GM23338 (cell line): ENCODE results near the gene TP73. TPM values are rescaled to one million over a fixed set of nuclear protein-coding genes. Genes with fewer than 3 reads are reported as not detected.

ENCODE experiments used
- ATAC-seq: fragments of 200-7000 bp; cut with Tn5 transposase; 3 replicates; pipeline ENCODE4 v1.9.1; 2020
- DNase-seq: peaks from one replicate; pipeline ENCODE4 v3.0.0-alpha.2; 2015; ENCODE audit warnings: low spot score
- H2AFZ ChIP-seq: fragments of 200-600 bp; sonication (generic); 2 replicates; pipeline ENCODE4 v1.8.0; 2016; ENCODE audit warnings: antibody characterized with exemption, mild to moderate bottlenecking, moderate library complexity
- H3F3A ChIP-seq: fragments of 200-600 bp; sonication (generic); replicated peaks from 2 replicates; pipeline ENCODE4 v1.8.0; 2017; ENCODE audit warnings: antibody characterized with exemption, mixed run types, low read depth
- H3K27ac ChIP-seq: fragments of 200-600 bp; sonication (generic); 2 replicates; pipeline ENCODE4 v1.6.1; 2016; ENCODE audit warnings: low read depth
- H3K27me3 ChIP-seq: fragments of 200-600 bp; sonication (generic); 2 replicates; pipeline ENCODE4 v1.8.0; 2016; ENCODE audit warnings: mild to moderate bottlenecking, mixed run types, moderate library complexity; ENCODE audit not compliant: insufficient read depth
- H3K36me3 ChIP-seq: fragments of 200-600 bp; sonication (generic); 2 replicates; pipeline ENCODE4 v1.8.0; 2016; ENCODE audit warnings: mild to moderate bottlenecking; ENCODE audit not compliant: insufficient read depth
- H3K4me1 ChIP-seq: fragments of 200-600 bp; sonication (generic); 2 replicates; pipeline ENCODE4 v1.8.0; 2016; ENCODE audit warnings: mild to moderate bottlenecking, moderate library complexity; ENCODE audit not compliant: insufficient read depth
- H3K4me2 ChIP-seq: fragments of 200-600 bp; sonication (generic); 2 replicates; pipeline ENCODE4 v1.7.1; 2017; ENCODE audit warnings: mixed run types
- H3K4me3 ChIP-seq: fragments of 200-600 bp; sonication (generic); 2 replicates; pipeline ENCODE4 v1.6.1; 2016; ENCODE audit warnings: mixed run types
- H3K79me2 ChIP-seq: fragments of 200-600 bp; sonication (generic); replicated peaks from 2 replicates; pipeline ENCODE4 v1.8.0; 2017; ENCODE audit warnings: mild to moderate bottlenecking; ENCODE audit not compliant: insufficient read depth
- H3K9me2 ChIP-seq: fragments of 200-600 bp; sonication (generic); 2 replicates; pipeline ENCODE4 v1.8.0; 2017; ENCODE audit not compliant: insufficient read depth
- H4K20me1 ChIP-seq: fragments of 200-600 bp; sonication (generic); replicated peaks from 2 replicates; pipeline ENCODE4 v1.8.0; 2017; ENCODE audit warnings: mild to moderate bottlenecking; ENCODE audit not compliant: insufficient read depth
- H3K27ac Mint-ChIP-seq: 2 replicates; pipeline ENCODE4 v1.8.0; 2020; ENCODE audit warnings: inconsistent platforms, mild to moderate bottlenecking, moderate library complexity, mixed read lengths
- H3K27me3 Mint-ChIP-seq: 3 replicates; pipeline ENCODE4 v1.8.0; 2022; ENCODE audit warnings: low read depth, mild to moderate bottlenecking, moderate library complexity, mixed read lengths, inconsistent platforms; ENCODE audit not compliant: insufficient read depth, poor library complexity
- H3K36me3 Mint-ChIP-seq: 3 replicates; pipeline ENCODE4 v1.8.0; 2021; ENCODE audit warnings: low read depth, mild to moderate bottlenecking, inconsistent platforms, moderate library complexity, mixed read lengths
- H3K4me1 Mint-ChIP-seq: 3 replicates; pipeline ENCODE4 v1.8.0; 2020; ENCODE audit warnings: mild to moderate bottlenecking, inconsistent platforms, mixed read lengths
- H3K4me3 Mint-ChIP-seq: 3 replicates; pipeline ENCODE4 v1.8.0; 2021; ENCODE audit warnings: moderate library complexity, mild to moderate bottlenecking, inconsistent platforms, mixed read lengths
- H3K9me3 Mint-ChIP-seq: 3 replicates; pipeline ENCODE4 v1.8.0; 2020; ENCODE audit warnings: moderate library complexity, mild to moderate bottlenecking, inconsistent platforms, mixed read lengths
- CREB1 ChIP-seq: fragments of 250-450 bp; sonication (Bioruptor Pico); IDR thresholded peaks from 2 replicates; pipeline ENCODE4 v1.5.0; 2020; ENCODE audit warnings: low read depth, mild to moderate bottlenecking, moderate library complexity
- ETS1 ChIP-seq: IDR thresholded peaks from 2 replicates; pipeline ENCODE4 v1.6.1; 2016; ENCODE audit warnings: antibody characterized with exemption
- EZH2 ChIP-seq: fragments of 200-600 bp; sonication (generic); IDR thresholded peaks from one replicate; pipeline ENCODE4 v1.8.0; 2017; ENCODE audit warnings: antibody characterized with exemption, mild to moderate bottlenecking, low read depth; ENCODE audit not compliant: unreplicated experiment
- EZH2phosphoT487 ChIP-seq: fragments of 200-600 bp; sonication (generic); IDR thresholded peaks from one replicate; pipeline ENCODE4 v1.8.1; 2018; ENCODE audit warnings: antibody characterized with exemption; ENCODE audit not compliant: unreplicated experiment
- JUNB ChIP-seq: IDR thresholded peaks from one replicate; pipeline ENCODE4 v1.6.1; 2016; ENCODE audit warnings: antibody characterized with exemption; ENCODE audit not compliant: unreplicated experiment
- NANOG ChIP-seq: IDR thresholded peaks from 2 replicates; pipeline ENCODE4 v1.6.1; 2016; ENCODE audit warnings: antibody characterized with exemption, borderline replicate concordance
- POLR2AphosphoS5 ChIP-seq: IDR thresholded peaks from 2 replicates; pipeline ENCODE4 v1.6.1; 2016; ENCODE audit warnings: antibody characterized with exemption, low read depth
- STAT1 ChIP-seq: IDR thresholded peaks from one replicate; pipeline ENCODE4 v1.6.1; 2016; ENCODE audit warnings: antibody characterized with exemption; ENCODE audit not compliant: unreplicated experiment
- ZNF114 ChIP-seq: fragments of 250-450 bp; sonication (Bioruptor Pico); IDR thresholded peaks from 2 replicates; pipeline ENCODE4 v1.5.0; 2020; ENCODE audit warnings: mild to moderate bottlenecking, moderate library complexity
- ZNF331 ChIP-seq: fragments of 250-450 bp; sonication (Bioruptor Pico); IDR thresholded peaks from 2 replicates; pipeline ENCODE4 v1.5.0; 2020; ENCODE audit warnings: low read depth, mild to moderate bottlenecking, moderate library complexity
- polyA plus RNA-seq: library from polyadenylated mRNA; unstranded; fragments of >200 nt; fragmentation: Nextera tagmentation; extraction: Ambion mirVana; gene quantifications from 2 replicates; pipeline ENCODE4 v1.2.1, GENCODE V29; 2016
- total RNA-seq: library from RNA; depleted of rRNA; stranded (reverse); fragments of >200 nt; shearing (Covaris generic); gene quantifications from 2 replicates; pipeline ENCODE4 v1.2.3, GENCODE V29; 2014
- TF ChIP-seq, protein P1 (sequence below): fragments of 250-450 bp; sonication (Bioruptor Pico); IDR thresholded peaks from 2 replicates; pipeline ENCODE4 v1.5.0; 2020; ENCODE audit warnings: mild to moderate bottlenecking, moderate library complexity
- TF ChIP-seq, protein P2 (sequence below): IDR thresholded peaks from one replicate; pipeline ENCODE4 v1.6.1; 2018; ENCODE audit warnings: antibody characterized with exemption; ENCODE audit not compliant: unreplicated experiment
- TF ChIP-seq, protein P3 (sequence below), 2 experiments: fragments of 200-600 bp in 1 of 2; sonication (generic) in 1 of 2; conservative IDR thresholded peaks; 2 replicates each; pipeline versions ENCODE4 v1.5.1 to v1.6.1; 2016 to 2017; ENCODE audit warnings: antibody characterized with exemption in 2 of 2, low read depth in 2 of 2, mild to moderate bottlenecking in 2 of 2, moderate library complexity in 1 of 2

TP73 gene
- total and polyA plus RNA-seq, 2 experiments from 2014 or later: 1.4 to 3.4 TPM

GRCh38 chr1:3683992-3684391 is 31.7 kb downstream of the TP73 start:
- no peaks in the 10 kb centered on the region for H3K9me2 ChIP-seq
- no peaks in the 10 kb centered on the region for H3K79me2 ChIP-seq
- Mint-ChIP-seq H3K36me3 (no peaks in the 10 kb centered on the region; the same call in 2 of the 3 replicates), H3K9me3 (no peaks in the 10 kb centered on the region; the same call in 1 of the 3 replicates), H3K27ac (no peak overlapping the region), H3K4me3 (0 out of 3 replicates have a peak overlapping the region, but pooled peaks have one; percentile 14), H3K4me1 (peaks cover 17% of the 10 kb centered on the region), H3K27me3 (peaks cover 32% of the 10 kb centered on the region)
- H3F3A ChIP-seq: no peaks in the 10 kb centered on the region
- H3K4me2 ChIP-seq: peak overlapping the region; percentile 71
- peaks cover 3% of the 10 kb centered on the region; the same call in 1 of the 2 replicates for H3K4me1 ChIP-seq
- no peak overlapping the region for H3K27ac ChIP-seq
- H2AFZ ChIP-seq: 0 out of 2 replicates have a peak overlapping the region, but pooled peaks have one; percentile 72
- DNase-seq: peak; percentile 88
- no peaks in the 10 kb centered on the region for H3K36me3 ChIP-seq
- ATAC-seq: peak; percentile 64
- no peaks in the 10 kb centered on the region for H3K27me3 ChIP-seq
- no peaks in the 10 kb centered on the region for H4K20me1 ChIP-seq
- TF ChIP-seq, protein P1, sequence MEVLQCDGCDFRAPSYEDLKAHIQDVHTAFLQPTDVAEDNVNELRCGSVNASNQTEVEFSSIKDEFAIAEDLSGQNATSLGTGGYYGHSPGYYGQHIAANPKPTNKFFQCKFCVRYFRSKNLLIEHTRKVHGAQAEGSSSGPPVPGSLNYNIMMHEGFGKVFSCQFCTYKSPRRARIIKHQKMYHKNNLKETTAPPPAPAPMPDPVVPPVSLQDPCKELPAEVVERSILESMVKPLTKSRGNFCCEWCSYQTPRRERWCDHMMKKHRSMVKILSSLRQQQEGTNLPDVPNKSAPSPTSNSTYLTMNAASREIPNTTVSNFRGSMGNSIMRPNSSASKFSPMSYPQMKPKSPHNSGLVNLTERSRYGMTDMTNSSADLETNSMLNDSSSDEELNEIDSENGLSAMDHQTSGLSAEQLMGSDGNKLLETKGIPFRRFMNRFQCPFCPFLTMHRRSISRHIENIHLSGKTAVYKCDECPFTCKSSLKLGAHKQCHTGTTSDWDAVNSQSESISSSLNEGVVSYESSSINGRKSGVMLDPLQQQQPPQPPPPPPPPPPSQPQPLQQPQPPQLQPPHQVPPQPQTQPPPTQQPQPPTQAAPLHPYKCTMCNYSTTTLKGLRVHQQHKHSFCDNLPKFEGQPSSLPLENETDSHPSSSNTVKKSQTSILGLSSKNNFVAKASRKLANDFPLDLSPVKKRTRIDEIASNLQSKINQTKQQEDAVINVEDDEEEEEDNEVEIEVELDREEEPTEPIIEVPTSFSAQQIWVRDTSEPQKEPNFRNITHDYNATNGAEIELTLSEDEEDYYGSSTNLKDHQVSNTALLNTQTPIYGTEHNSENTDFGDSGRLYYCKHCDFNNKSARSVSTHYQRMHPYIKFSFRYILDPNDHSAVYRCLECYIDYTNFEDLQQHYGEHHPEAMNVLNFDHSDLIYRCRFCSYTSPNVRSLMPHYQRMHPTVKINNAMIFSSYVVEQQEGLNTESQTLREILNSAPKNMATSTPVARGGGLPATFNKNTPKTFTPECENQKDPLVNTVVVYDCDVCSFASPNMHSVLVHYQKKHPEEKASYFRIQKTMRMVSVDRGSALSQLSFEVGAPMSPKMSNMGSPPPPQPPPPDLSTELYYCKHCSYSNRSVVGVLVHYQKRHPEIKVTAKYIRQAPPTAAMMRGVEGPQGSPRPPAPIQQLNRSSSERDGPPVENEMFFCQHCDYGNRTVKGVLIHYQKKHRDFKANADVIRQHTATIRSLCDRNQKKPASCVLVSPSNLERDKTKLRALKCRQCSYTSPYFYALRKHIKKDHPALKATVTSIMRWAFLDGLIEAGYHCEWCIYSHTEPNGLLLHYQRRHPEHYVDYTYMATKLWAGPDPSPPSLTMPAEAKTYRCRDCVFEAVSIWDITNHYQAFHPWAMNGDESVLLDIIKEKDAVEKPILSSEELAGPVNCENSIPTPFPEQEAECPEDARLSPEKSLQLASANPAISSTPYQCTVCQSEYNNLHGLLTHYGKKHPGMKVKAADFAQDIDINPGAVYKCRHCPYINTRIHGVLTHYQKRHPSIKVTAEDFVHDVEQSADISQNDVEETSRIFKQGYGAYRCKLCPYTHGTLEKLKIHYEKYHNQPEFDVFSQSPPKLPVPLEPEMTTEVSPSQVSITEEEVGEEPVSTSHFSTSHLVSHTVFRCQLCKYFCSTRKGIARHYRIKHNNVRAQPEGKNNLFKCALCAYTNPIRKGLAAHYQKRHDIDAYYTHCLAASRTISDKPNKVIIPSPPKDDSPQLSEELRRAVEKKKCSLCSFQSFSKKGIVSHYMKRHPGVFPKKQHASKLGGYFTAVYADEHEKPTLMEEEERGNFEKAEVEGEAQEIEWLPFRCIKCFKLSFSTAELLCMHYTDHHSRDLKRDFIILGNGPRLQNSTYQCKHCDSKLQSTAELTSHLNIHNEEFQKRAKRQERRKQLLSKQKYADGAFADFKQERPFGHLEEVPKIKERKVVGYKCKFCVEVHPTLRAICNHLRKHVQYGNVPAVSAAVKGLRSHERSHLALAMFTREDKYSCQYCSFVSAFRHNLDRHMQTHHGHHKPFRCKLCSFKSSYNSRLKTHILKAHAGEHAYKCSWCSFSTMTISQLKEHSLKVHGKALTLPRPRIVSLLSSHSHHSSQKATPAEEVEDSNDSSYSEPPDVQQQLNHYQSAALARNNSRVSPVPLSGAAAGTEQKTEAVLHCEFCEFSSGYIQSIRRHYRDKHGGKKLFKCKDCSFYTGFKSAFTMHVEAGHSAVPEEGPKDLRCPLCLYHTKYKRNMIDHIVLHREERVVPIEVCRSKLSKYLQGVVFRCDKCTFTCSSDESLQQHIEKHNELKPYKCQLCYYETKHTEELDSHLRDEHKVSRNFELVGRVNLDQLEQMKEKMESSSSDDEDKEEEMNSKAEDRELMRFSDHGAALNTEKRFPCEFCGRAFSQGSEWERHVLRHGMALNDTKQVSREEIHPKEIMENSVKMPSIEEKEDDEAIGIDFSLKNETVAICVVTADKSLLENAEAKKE (CRISPR knock-in tag): no peak
- TF ChIP-seq POLR2AphosphoS5 (no peak), STAT1 (no peak), CREB1 (CRISPR knock-in tag) (no peak), ZNF114 (no peak), NANOG (no peak), EZH2phosphoT487 (no peak), EZH2 (no peak), ETS1 (no peak), ZNF331 (CRISPR knock-in tag) (no peak), JUNB (no peak)
- TF ChIP-seq, protein P2, sequence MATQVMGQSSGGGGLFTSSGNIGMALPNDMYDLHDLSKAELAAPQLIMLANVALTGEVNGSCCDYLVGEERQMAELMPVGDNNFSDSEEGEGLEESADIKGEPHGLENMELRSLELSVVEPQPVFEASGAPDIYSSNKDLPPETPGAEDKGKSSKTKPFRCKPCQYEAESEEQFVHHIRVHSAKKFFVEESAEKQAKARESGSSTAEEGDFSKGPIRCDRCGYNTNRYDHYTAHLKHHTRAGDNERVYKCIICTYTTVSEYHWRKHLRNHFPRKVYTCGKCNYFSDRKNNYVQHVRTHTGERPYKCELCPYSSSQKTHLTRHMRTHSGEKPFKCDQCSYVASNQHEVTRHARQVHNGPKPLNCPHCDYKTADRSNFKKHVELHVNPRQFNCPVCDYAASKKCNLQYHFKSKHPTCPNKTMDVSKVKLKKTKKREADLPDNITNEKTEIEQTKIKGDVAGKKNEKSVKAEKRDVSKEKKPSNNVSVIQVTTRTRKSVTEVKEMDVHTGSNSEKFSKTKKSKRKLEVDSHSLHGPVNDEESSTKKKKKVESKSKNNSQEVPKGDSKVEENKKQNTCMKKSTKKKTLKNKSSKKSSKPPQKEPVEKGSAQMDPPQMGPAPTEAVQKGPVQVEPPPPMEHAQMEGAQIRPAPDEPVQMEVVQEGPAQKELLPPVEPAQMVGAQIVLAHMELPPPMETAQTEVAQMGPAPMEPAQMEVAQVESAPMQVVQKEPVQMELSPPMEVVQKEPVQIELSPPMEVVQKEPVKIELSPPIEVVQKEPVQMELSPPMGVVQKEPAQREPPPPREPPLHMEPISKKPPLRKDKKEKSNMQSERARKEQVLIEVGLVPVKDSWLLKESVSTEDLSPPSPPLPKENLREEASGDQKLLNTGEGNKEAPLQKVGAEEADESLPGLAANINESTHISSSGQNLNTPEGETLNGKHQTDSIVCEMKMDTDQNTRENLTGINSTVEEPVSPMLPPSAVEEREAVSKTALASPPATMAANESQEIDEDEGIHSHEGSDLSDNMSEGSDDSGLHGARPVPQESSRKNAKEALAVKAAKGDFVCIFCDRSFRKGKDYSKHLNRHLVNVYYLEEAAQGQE: no peak
- TF ChIP-seq, protein P3, sequence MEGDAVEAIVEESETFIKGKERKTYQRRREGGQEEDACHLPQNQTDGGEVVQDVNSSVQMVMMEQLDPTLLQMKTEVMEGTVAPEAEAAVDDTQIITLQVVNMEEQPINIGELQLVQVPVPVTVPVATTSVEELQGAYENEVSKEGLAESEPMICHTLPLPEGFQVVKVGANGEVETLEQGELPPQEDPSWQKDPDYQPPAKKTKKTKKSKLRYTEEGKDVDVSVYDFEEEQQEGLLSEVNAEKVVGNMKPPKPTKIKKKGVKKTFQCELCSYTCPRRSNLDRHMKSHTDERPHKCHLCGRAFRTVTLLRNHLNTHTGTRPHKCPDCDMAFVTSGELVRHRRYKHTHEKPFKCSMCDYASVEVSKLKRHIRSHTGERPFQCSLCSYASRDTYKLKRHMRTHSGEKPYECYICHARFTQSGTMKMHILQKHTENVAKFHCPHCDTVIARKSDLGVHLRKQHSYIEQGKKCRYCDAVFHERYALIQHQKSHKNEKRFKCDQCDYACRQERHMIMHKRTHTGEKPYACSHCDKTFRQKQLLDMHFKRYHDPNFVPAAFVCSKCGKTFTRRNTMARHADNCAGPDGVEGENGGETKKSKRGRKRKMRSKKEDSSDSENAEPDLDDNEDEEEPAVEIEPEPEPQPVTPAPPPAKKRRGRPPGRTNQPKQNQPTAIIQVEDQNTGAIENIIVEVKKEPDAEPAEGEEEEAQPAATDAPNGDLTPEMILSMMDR (conservative IDR thresholded peaks at IDR 0.05; ENCODE audit: low read depth in 2 of 2): no peak
- peak overlapping the region; percentile 50 for H3K4me3 ChIP-seq
